HepG2 (cell line): Measurements from ENCODE around the gene PTGES3. TPM values are rescaled to one million over a fixed set of nuclear protein-coding genes. Genes with fewer than 3 reads are reported as not detected.

Source experiments
- ATAC-seq: fragments of 200-7000 bp; cut with Tn5 transposase; 3 replicates; pipeline ENCODE4 v1.9.1; 2020; ENCODE audit warnings: mild to moderate bottlenecking, moderate library complexity
- BruUV-seq: library from RNA; stranded (reverse); fragments of 400-500 nt; replicated peaks from 2 replicates; lab custom pipeline; 2021; lab: Mats Ljungman, UMichigan
- CTCF ChIA-PET: fragments of 300-600 bp; formaldehyde crosslinking; extraction: SDS; loops from one replicate; lab custom pipeline; 2021; ENCODE audit warnings: low total read pairs, inconsistent platforms, low intra/inter-chr PET ratio; lab: Yijun Ruan, JAX
- POLR2A ChIA-PET: fragments of 350-600 bp; sonication (Branson Sonifier 250); formaldehyde crosslinking; loops from one replicate; lab custom pipeline; 2020; ENCODE audit warnings: antibody characterized with exemption, inconsistent platforms; lab: Yijun Ruan, JAX
- DNase-seq: peaks from one replicate; pipeline ENCODE4 v3.0.0-alpha.2; 2015; ENCODE audit warnings: low spot score
- FAIRE-seq: peaks from 3 replicates; lab custom pipeline; 2011; peaks lifted over from hg19 to GRCh38; lab: Jason Lieb, UNC
- H2AFZ ChIP-seq: one replicate; pipeline ENCODE4 v1.6.1; 2011; ENCODE audit warnings: low read length, inconsistent platforms
- H3K27ac ChIP-seq: fragments of 300-600 bp; 3 replicates; pipeline ENCODE4 v1.8.0; 2011; ENCODE audit warnings: mixed run types, mild to moderate bottlenecking, mixed read lengths, low read length, inconsistent platforms; ENCODE audit not compliant: insufficient read depth; ENCODE audit errors: extremely low read length
- H3K27me3 ChIP-seq, 2 experiments: fragments of 200-600 bp in 1 of 2; 2 replicates in 1 of 2; 3 replicates in 1 of 2; pipeline versions ENCODE4 v1.6.0 to v1.8.0; 2011; ENCODE audit warnings: low read length in 2 of 2, mild to moderate bottlenecking in 2 of 2, moderate library complexity in 2 of 2, inconsistent platforms in 1 of 2; ENCODE audit not compliant: insufficient read depth in 2 of 2, control insufficient read depth in 1 of 2
- H3K36me3 ChIP-seq, 2 experiments: fragments of 200-600 bp in 1 of 2; replicated peaks in 1 of 2; 2 replicates in 1 of 2; 3 replicates in 1 of 2; pipeline versions ENCODE4 v1.5.1 to v1.8.0; 2011; ENCODE audit warnings: low read length in 2 of 2, inconsistent platforms in 1 of 2; ENCODE audit not compliant: insufficient read depth in 2 of 2, control insufficient read depth in 1 of 2
- H3K4me1 ChIP-seq: 2 replicates; pipeline ENCODE4 v1.5.1; 2012; ENCODE audit warnings: low read length, inconsistent platforms; ENCODE audit not compliant: insufficient read depth
- H3K4me2 ChIP-seq: 2 replicates; pipeline ENCODE4 v1.6.0; 2011; ENCODE audit warnings: low read depth, low read length, inconsistent platforms
- H3K4me3 ChIP-seq, 3 experiments: fragments of 200-600 bp in 1 of 3; sonication (generic), shearing (Covaris generic) in 1 of 3; replicated peaks in 1 of 3; 2 replicates each; pipeline ENCODE4 v1.5.1; 2011 to 2016; ENCODE audit warnings: low read length in 3 of 3, inconsistent platforms in 2 of 3, low read depth in 2 of 3, mild to moderate bottlenecking in 2 of 3, control low read depth in 1 of 3, mixed read lengths in 1 of 3; ENCODE audit not compliant: insufficient read depth in 1 of 3
- H3K79me2 ChIP-seq: one replicate; pipeline ENCODE4 v1.6.1; 2011; ENCODE audit warnings: low read length, inconsistent platforms; ENCODE audit not compliant: insufficient read depth
- H3K9ac ChIP-seq: 2 replicates; pipeline ENCODE4 v1.6.0; 2011; ENCODE audit warnings: mild to moderate bottlenecking, low read depth, low read length, inconsistent platforms; ENCODE audit not compliant: insufficient read depth
- H3K9me3 ChIP-seq: 2 replicates; pipeline ENCODE4 v1.5.1; 2012; ENCODE audit warnings: mild to moderate bottlenecking, low read length
- H4K20me1 ChIP-seq: 2 replicates; pipeline ENCODE4 v1.6.0; 2011; ENCODE audit warnings: inconsistent platforms, mild to moderate bottlenecking, low read length, moderate library complexity; ENCODE audit not compliant: insufficient read depth
- ATM ChIP-seq: fragments of 450-650 bp; IDR thresholded peaks from 2 replicates; pipeline ENCODE4 v1.7.1; 2017; ENCODE audit warnings: mild to moderate bottlenecking, borderline replicate concordance
- HIVEP1 ChIP-seq: sonication (generic); formaldehyde crosslinking; IDR thresholded peaks from 2 replicates; pipeline ENCODE4 v1.4.0; 2020; ENCODE audit warnings: mild to moderate bottlenecking, missing genetic modification reagents
- POLR2AphosphoS5 ChIP-seq: IDR thresholded peaks from 2 replicates; pipeline ENCODE4 v1.6.1; 2012; ENCODE audit warnings: low read depth, low read length
- RFX3 ChIP-seq: IDR thresholded peaks from 2 replicates; pipeline ENCODE4 v1.6.1; 2016; ENCODE audit warnings: missing biosample characterization, missing genetic modification reagents
- ZNF143 ChIP-seq: sonication (generic); formaldehyde crosslinking; IDR thresholded peaks from 2 replicates; pipeline ENCODE4 v1.4.0; 2020; ENCODE audit warnings: missing genetic modification reagents
- ZNF709 ChIP-seq: sonication (generic); formaldehyde crosslinking; IDR thresholded peaks from 2 replicates; pipeline ENCODE4 v1.5.0; 2020; ENCODE audit warnings: mild to moderate bottlenecking, missing genetic modification reagents
- WGBS: methylation state at CpG from one replicate; pipeline ENCODE4 v1.1.6; 2017; ENCODE audit warnings: low lambda C conversion rate; 5-methylcytosine and 5-hydroxymethylcytosine counted together
- in situ Hi-C: cut with HindIII; loops from 2 replicates; pipeline ENCODE4 v1.10.0; 2017; ENCODE audit warnings: low pct_unique_long_range_greater_than_20kb; ENCODE audit not compliant: extremely low pct_ligation_motif_present
- intact Hi-C: fragments of 100-400 bp; cut with micrococcal nuclease; formaldehyde crosslinking; loops from one replicate; pipeline ENCODE4 v1.10.0; 2022; ENCODE audit not compliant: unreplicated experiment
- polyA plus RNA-seq, 8 experiments: library from polyadenylated mRNA; depleted of rRNA in 3 of 8; stranded (reverse) in 7 of 8; unstranded in 1 of 8; fragments of >200 nt; fragmentation: Illumina TruSeq in 4 of 8; extraction: Trizol in 4 of 8; gene quantifications; 2 replicates each; pipeline versions ENCODE4 v1.2.1 to v1.2.3, GENCODE V29; 2011 to 2016; ENCODE audit warnings: low read depth in 4 of 8, missing spikeins in 1 of 8, mixed read lengths in 1 of 8; ENCODE audit not compliant: insufficient read depth in 1 of 8
- total RNA-seq, 5 experiments: library from RNA; depleted of rRNA; stranded (reverse); fragments of >200 nt; fragmentation: Illumina TruSeq; extraction: Trizol; gene quantifications; 2 replicates each; pipeline ENCODE4 v1.2.3, GENCODE V29; 2016; ENCODE audit warnings: low read depth in 1 of 5
- TF ChIP-seq, protein P1 (sequence below): sonication (generic); formaldehyde crosslinking; IDR thresholded peaks from 2 replicates; pipeline ENCODE4 v1.4.0; 2020; ENCODE audit warnings: missing genetic modification reagents
- TF ChIP-seq, protein P2 (sequence below): sonication (generic); formaldehyde crosslinking; IDR thresholded peaks from 2 replicates; pipeline ENCODE4 v1.8.0; 2022; ENCODE audit warnings: mild to moderate bottlenecking, missing genetic modification reagents
- TF ChIP-seq, protein P3 (sequence below): IDR thresholded peaks from 2 replicates; pipeline ENCODE4 v1.6.1; 2016; ENCODE audit warnings: missing compliant biosample characterization, missing genetic modification reagents, borderline replicate concordance
- TF ChIP-seq, protein P4 (sequence below): sonication (generic); formaldehyde crosslinking; IDR thresholded peaks from 2 replicates; pipeline ENCODE4 v1.8.1; 2023; ENCODE audit warnings: missing genetic modification reagents, mild to moderate bottlenecking, borderline replicate concordance
- TF ChIP-seq, protein P5 (sequence below): fragments of 450-650 bp; IDR thresholded peaks from 2 replicates; pipeline ENCODE4 v1.6.1; 2017; ENCODE audit warnings: mild to moderate bottlenecking

Gene PTGES3
- total and polyA plus RNA-seq, 2 of the 13 experiments (the other 11 are each of a cell fraction or from before 2014, with no cell fraction given), result 54.4 to 159 TPM

DNA sequence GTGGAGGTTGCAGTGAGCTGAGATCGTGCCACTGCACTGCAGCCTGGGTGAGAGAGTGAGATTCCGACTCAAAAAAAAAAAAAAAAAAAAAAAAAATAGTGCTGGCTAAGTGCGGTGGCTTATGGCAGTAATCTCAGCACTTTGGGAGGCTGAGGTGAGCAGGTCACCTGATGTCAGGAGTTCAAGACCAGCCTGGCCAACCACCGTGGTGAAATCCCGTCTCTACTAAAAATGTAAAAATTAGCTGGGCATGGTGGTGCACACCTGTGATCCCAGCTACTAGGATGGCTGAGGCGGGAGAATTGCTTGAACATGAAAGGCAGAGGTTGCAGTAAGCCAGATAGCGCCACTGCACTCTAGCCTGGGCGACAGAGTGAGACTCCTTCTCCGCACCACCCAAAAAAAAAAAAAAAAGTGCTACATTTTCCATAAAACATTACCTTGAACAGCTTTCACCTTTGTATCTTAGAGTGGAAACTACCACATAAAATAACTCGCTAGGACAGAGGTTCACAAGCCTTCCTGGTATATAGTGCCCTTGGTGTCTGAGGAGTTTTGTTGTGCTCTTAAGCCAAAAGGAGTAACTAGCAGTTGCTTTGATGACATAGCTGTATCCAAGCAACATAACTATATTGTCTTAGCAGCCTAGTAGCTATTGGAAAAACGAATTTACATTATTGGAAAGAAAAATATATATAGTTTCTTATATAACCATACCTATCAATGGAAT is 11.1 kb downstream of the PTGES3 start:
- peaks cover 68% of the 10 kb centered on the region for H4K20me1 ChIP-seq
- no peak for FAIRE-seq
- TF ChIP-seq, protein P1, sequence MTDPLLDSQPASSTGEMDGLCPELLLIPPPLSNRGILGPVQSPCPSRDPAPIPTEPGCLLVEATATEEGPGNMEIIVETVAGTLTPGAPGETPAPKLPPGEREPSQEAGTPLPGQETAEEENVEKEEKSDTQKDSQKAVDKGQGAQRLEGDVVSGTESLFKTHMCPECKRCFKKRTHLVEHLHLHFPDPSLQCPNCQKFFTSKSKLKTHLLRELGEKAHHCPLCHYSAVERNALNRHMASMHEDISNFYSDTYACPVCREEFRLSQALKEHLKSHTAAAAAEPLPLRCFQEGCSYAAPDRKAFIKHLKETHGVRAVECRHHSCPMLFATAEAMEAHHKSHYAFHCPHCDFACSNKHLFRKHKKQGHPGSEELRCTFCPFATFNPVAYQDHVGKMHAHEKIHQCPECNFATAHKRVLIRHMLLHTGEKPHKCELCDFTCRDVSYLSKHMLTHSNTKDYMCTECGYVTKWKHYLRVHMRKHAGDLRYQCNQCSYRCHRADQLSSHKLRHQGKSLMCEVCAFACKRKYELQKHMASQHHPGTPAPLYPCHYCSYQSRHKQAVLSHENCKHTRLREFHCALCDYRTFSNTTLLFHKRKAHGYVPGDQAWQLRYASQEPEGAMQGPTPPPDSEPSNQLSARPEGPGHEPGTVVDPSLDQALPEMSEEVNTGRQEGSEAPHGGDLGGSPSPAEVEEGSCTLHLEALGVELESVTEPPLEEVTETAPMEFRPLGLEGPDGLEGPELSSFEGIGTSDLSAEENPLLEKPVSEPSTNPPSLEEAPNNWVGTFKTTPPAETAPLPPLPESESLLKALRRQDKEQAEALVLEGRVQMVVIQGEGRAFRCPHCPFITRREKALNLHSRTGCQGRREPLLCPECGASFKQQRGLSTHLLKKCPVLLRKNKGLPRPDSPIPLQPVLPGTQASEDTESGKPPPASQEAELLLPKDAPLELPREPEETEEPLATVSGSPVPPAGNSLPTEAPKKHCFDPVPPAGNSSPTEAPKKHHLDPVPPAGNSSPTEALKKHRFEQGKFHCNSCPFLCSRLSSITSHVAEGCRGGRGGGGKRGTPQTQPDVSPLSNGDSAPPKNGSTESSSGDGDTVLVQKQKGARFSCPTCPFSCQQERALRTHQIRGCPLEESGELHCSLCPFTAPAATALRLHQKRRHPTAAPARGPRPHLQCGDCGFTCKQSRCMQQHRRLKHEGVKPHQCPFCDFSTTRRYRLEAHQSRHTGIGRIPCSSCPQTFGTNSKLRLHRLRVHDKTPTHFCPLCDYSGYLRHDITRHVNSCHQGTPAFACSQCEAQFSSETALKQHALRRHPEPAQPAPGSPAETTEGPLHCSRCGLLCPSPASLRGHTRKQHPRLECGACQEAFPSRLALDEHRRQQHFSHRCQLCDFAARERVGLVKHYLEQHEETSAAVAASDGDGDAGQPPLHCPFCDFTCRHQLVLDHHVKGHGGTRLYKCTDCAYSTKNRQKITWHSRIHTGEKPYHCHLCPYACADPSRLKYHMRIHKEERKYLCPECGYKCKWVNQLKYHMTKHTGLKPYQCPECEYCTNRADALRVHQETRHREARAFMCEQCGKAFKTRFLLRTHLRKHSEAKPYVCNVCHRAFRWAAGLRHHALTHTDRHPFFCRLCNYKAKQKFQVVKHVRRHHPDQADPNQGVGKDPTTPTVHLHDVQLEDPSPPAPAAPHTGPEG (CRISPR knock-in tag), result no peak
- TF ChIP-seq ATM (no peak), ZNF143 (CRISPR knock-in tag) (no peak), POLR2AphosphoS5 (peak; percentile 21; the same call in 1 of the 2 replicates), RFX3 (CRISPR knock-in tag) (no peak), HIVEP1 (CRISPR knock-in tag) (no peak), ZNF709 (CRISPR knock-in tag) (no peak)
- TF ChIP-seq, protein P2, sequence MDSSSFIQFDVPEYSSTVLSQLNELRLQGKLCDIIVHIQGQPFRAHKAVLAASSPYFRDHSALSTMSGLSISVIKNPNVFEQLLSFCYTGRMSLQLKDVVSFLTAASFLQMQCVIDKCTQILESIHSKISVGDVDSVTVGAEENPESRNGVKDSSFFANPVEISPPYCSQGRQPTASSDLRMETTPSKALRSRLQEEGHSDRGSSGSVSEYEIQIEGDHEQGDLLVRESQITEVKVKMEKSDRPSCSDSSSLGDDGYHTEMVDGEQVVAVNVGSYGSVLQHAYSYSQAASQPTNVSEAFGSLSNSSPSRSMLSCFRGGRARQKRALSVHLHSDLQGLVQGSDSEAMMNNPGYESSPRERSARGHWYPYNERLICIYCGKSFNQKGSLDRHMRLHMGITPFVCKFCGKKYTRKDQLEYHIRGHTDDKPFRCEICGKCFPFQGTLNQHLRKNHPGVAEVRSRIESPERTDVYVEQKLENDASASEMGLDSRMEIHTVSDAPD, result no peak
- TF ChIP-seq, protein P3, sequence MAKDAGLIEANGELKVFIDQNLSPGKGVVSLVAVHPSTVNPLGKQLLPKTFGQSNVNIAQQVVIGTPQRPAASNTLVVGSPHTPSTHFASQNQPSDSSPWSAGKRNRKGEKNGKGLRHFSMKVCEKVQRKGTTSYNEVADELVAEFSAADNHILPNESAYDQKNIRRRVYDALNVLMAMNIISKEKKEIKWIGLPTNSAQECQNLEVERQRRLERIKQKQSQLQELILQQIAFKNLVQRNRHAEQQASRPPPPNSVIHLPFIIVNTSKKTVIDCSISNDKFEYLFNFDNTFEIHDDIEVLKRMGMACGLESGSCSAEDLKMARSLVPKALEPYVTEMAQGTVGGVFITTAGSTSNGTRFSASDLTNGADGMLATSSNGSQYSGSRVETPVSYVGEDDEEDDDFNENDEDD (CRISPR knock-in tag), result no peak
- TF ChIP-seq, protein P4, sequence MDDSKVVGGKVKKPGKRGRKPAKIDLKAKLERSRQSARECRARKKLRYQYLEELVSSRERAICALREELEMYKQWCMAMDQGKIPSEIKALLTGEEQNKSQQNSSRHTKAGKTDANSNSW, result no peak
- TF ChIP-seq, protein P5, sequence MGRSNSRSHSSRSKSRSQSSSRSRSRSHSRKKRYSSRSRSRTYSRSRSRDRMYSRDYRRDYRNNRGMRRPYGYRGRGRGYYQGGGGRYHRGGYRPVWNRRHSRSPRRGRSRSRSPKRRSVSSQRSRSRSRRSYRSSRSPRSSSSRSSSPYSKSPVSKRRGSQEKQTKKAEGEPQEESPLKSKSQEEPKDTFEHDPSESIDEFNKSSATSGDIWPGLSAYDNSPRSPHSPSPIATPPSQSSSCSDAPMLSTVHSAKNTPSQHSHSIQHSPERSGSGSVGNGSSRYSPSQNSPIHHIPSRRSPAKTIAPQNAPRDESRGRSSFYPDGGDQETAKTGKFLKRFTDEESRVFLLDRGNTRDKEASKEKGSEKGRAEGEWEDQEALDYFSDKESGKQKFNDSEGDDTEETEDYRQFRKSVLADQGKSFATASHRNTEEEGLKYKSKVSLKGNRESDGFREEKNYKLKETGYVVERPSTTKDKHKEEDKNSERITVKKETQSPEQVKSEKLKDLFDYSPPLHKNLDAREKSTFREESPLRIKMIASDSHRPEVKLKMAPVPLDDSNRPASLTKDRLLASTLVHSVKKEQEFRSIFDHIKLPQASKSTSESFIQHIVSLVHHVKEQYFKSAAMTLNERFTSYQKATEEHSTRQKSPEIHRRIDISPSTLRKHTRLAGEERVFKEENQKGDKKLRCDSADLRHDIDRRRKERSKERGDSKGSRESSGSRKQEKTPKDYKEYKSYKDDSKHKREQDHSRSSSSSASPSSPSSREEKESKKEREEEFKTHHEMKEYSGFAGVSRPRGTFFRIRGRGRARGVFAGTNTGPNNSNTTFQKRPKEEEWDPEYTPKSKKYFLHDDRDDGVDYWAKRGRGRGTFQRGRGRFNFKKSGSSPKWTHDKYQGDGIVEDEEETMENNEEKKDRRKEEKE, result no peak

More for the DNA sequence above, 11.1 kb downstream of the PTGES3 start:
- no peak for DNase-seq
- CTCF ChIA-PET, result no interaction called here
- H3K79me2 ChIP-seq, result peaks cover 91% of the 10 kb centered on the region
- H3K9me3 ChIP-seq, result no peaks in the 10 kb centered on the region
- POLR2A ChIA-PET, result interaction anchor here (0.6 to 1.6 kb wide), 5 partner anchors 8 to 142 kb away, joined by 3 to 7 read pairs (median 3); partner anchors contain the start of genes ATP5F1B and PTGES3
- peaks cover 75% of the 10 kb centered on the region for H3K4me1 ChIP-seq
- 87% methylated on average over 11 of the region's 11 CpGs for WGBS
- intact Hi-C loops (no loop called here), in situ Hi-C loops (no loop called here)
- no peak overlapping the region for H3K27ac ChIP-seq
- no TSS peak for BruUV-seq
- H3K4me2 ChIP-seq, result no peak overlapping the region
- H2AFZ ChIP-seq, result no peak overlapping the region
- H3K4me3 ChIP-seq, result no peak overlapping the region
- H3K9ac ChIP-seq, result no peak overlapping the region
- H3K36me3 ChIP-seq, result peaks cover 8 to 38% of the 10 kb centered on the region in 2 experiments; a peak in 3 of 5 replicates
- no peaks in the 10 kb centered on the region for H3K27me3 ChIP-seq
- no peak for ATAC-seq
